GM08714 (cell line): Measurements from ENCODE around the gene MTMR12.

ENCODE experiments used
- H3K4me3 ChIP-seq: fragments of 200-500 bp; sonication (Bioruptor generic); 2 replicates; pipeline ENCODE4 v1.5.1; 2014; ENCODE audit warnings: mild to moderate bottlenecking, low read length, inconsistent platforms
- ZNF274 ChIP-seq: IDR thresholded peaks from 2 replicates; pipeline ENCODE4 v1.6.1; 2012; ENCODE audit warnings: mild to moderate bottlenecking, low read depth, low read length

The MTMR12 gene

DNA sequence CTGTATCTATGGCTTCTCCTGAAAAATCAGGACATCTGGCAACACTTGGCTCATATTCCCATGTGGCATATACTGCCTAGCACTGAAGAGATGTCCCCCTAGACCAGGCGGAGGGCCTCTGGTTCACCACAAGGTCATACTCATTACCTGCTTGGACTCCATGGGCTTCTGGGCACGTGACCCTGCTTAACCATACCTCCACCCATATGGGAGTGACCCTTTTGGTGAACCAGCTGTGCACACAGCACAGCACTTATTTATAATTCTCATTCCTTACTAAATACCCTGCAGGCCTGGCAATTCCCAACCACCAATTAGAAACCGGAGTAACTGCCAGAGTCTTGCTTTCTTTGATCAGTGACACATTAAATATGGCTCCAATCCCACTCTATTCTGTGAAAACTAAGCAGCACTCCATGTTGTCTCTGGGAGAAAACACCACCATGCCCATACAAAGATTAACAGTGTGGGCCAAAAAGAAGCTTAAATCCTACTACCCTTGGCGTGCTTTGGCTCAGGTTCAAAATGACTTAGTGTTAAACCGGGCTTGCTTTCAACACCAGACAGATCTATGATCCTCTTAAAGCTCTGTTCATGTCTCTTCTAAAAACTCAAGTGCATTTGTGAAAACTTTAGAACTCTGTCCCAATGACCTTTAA, 57.7 kb downstream of the MTMR12 start:
- TF ChIP-seq ZNF274 = no peak
- H3K4me3 ChIP-seq = no peak overlapping the region

- H3K4me3 ChIP-seq = no peak overlapping the region
- no peak for TF ChIP-seq ZNF274
Observed at GRCh38 chr5:32251871-32252458, 60.8 kb downstream of the MTMR12 start.

- H3K4me3 ChIP-seq = no peak overlapping the region
- TF ChIP-seq ZNF274 = no peak
Observed at GRCh38 chr5:32249668-32250067, 63.1 kb downstream of the MTMR12 start.

GRCh38 chr5:32245742-32246141, 67.0 kb downstream of the MTMR12 start:
- H3K4me3 ChIP-seq = no peak overlapping the region
- TF ChIP-seq ZNF274 = no peak

DNA sequence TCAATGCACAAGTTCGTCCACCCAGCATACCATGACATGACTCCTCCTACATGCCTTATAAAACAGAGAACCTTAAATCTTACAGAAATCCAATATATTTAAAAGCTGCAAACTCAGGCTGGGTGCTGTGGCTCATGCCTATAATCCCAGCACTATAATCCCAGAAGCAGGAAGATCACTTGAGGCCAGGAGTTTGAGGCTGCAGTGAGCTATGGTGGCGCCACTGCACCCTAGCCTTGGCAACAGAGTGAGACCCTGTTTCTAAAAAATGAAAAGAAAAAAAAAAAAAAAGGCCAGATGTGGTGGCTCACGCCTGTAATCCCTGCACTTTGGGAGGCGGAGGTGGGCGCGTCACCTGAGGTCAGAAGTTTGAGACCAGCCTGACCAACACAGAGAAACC, 68.7 kb downstream of the MTMR12 start:
- H3K4me3 ChIP-seq = no peak overlapping the region
- TF ChIP-seq ZNF274 = no peak

- no peak for TF ChIP-seq ZNF274
- no peak overlapping the region for H3K4me3 ChIP-seq
Observed at GRCh38 chr5:32241034-32241783, 71.5 kb downstream of the MTMR12 start.

GRCh38 chr5:32239385-32239784, 73.4 kb downstream of the MTMR12 start:
- no peak for TF ChIP-seq ZNF274
- H3K4me3 ChIP-seq = no peak overlapping the region

DNA sequence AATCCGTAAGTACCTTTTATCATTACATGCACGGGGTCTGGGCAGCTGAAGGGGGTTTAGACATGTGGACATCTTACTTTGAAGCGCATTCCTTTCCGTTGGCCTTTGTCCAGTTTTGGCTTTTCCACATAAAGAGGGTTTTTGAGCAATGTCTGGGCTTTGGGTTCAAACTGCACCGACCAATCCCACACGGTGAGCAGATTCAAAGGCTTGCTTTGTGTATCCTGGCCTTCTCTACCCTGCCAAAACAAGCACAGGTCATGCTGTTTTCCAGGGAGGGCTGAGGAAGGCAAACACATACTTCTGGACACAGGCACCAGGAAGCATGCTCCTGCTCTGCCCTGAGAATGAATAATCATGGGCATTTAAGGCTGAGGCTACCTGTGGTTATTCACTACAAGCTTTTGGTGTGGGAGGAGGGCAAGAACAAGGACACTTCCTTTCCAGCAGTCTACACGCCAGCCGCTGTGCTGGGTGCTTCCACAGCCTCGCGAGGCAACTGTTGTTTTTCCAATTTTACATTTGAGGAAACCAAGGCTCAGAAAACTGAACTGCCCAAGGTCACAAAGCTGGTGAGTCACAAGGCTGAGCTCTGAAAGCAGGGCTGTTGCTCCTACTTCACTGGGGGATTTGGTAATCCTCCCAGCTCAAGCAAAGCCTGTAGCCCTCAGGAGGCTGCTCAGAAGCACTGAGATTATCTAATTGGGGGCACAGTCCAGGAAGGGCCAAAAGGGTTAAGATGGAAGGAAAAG, 78.9 kb downstream of the MTMR12 start:
- no peak overlapping the region for H3K4me3 ChIP-seq
- no peak for TF ChIP-seq ZNF274

- H3K4me3 ChIP-seq = no peak overlapping the region
- TF ChIP-seq ZNF274 = no peak
Observed at GRCh38 chr5:32233220-32233695, 79.5 kb downstream of the MTMR12 start.

- H3K4me3 ChIP-seq = no peak overlapping the region
- no peak for TF ChIP-seq ZNF274
Observed at GRCh38 chr5:32232441-32233219, 80.1 kb downstream of the MTMR12 start.

DNA sequence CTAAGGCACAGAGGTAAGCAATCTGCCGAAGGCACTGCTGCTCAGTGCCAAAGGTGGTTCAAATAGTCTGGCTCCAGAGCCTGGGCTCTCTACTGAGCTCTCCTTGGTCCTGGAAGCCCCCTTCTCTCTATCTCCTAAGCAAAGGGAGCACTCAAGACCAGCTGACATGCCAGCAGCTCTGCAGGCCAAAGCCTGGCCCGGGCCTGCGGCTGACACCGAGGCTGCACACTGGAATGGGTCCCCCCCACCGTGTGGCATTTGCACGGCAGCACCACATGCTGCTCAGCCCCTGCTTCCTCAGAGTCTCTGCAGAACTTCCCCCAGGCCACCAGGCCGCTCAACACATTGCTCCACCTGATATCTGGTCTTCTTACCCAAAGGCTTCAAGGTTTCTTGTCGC, 80.8 kb downstream of the MTMR12 start:
- no peak overlapping the region for H3K4me3 ChIP-seq
- no peak for TF ChIP-seq ZNF274

GRCh38 chr5:32231241-32231640, 81.5 kb downstream of the MTMR12 start:
- TF ChIP-seq ZNF274 = no peak
- H3K4me3 ChIP-seq = no peak overlapping the region

DNA sequence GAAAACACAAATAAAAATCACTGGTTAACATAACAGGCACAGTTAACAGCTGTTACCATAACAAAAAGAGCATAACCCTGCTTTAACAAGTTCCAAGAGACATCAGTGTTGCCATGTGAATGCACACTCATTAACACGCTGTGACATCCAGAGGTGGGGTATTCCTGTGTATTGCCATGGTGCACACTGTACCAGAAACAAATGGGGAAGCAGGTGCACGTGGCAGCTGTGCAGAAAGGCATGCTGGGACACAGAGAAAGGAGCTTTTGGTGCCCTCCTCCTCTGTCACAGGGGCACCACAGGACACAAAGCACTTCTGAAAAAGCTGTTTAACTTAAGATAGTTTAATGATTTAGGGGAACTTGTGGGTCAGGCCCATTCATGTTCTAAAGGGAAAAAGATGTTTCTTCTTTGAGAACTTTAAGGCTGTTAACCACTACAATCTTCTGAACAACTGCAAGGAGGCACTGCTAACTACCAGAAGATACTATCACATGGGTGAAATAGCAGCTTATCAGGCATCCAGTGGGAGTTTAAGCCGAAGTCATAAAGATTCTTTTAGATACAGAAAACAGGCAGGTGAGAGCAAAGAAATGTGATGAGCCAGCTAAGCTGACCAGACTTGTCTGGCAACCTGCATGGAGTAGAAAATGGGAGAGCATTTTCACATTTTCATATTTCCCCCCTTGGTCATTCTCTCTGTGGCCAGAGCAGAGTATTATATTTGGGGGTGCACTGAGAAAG, 82.2 kb downstream of the MTMR12 start:
- no peak for TF ChIP-seq ZNF274
- no peak overlapping the region for H3K4me3 ChIP-seq
